K562 (cell line): ENCODE data around the gene GANAB. TPM values are rescaled to one million over a fixed set of nuclear protein-coding genes. Genes with fewer than 3 reads are reported as not detected.
A peak's percentile ranks its signal among the peaks of the same experiment; 100 is the strongest.

Source experiments
- ATAC-seq: fragments of 200-7000 bp; cut with Tn5 transposase; 3 replicates; pipeline ENCODE4 v1.9.1; 2020; ENCODE audit warnings: moderate library complexity
- BruUV-seq: library from RNA; stranded (reverse); fragments of 400-500 nt; replicated peaks from 2 replicates; lab custom pipeline; 2021; lab: Mats Ljungman, UMichigan
- CTCF ChIA-PET: fragments of 300-600 bp; formaldehyde crosslinking; extraction: SDS; loops from one replicate; lab custom pipeline; 2021; ENCODE audit warnings: low intra/inter-chr PET ratio; lab: Yijun Ruan, JAX
- POLR2A ChIA-PET: fragments of 300-600, 350-650 bp; sonication (Branson Sonifier 250); formaldehyde crosslinking; extraction: SDS; loops from one replicate; lab custom pipeline; 2021; ENCODE audit warnings: antibody characterized with exemption, inconsistent platforms; lab: Yijun Ruan, JAX
- DNase-seq, 4 experiments: peaks; one replicate each; pipeline versions ENCODE4 v3.0.0 to v3.0.0-alpha.2; 2011 to 2018; ENCODE audit warnings: low spot score in 3 of 4, mixed read lengths in 3 of 4; ENCODE audit errors: extremely low read depth in 1 of 4
- FAIRE-seq: peaks from 2 replicates; lab custom pipeline; 2011; peaks lifted over from hg19 to GRCh38; lab: Jason Lieb, UNC
- H2AFZ ChIP-seq: 2 replicates; pipeline ENCODE4 v1.6.0; 2011; ENCODE audit warnings: low read depth, low read length, control low read depth, inconsistent platforms
- H3K27ac ChIP-seq: fragments of 200-600 bp; 3 replicates; pipeline ENCODE4 v1.8.0; 2011; ENCODE audit warnings: low read depth, mild to moderate bottlenecking, control low read depth, inconsistent platforms, low read length, moderate library complexity, mixed read lengths; ENCODE audit errors: extremely low read depth
- H3K27me3 ChIP-seq, 2 experiments: fragments of 300-600 bp in 1 of 2; 2 replicates in 1 of 2; 3 replicates in 1 of 2; pipeline versions ENCODE4 v1.6.0 to v1.8.0; 2011; ENCODE audit warnings: inconsistent platforms in 2 of 2, low read length in 2 of 2, mild to moderate bottlenecking in 1 of 2, mixed read lengths in 1 of 2, moderate library complexity in 1 of 2; ENCODE audit not compliant: control insufficient read depth in 2 of 2, insufficient read depth in 2 of 2
- H3K36me3 ChIP-seq: fragments of 300-600 bp; 3 replicates; pipeline ENCODE4 v1.8.0; 2011; ENCODE audit warnings: mild to moderate bottlenecking, low read length, inconsistent platforms; ENCODE audit not compliant: control insufficient read depth, insufficient read depth
- H3K4me1 ChIP-seq, 2 experiments: fragments of 200-600 bp in 1 of 2; replicated peaks in 1 of 2; 2 replicates in 1 of 2; 3 replicates in 1 of 2; pipeline versions ENCODE4 v1.5.1 to v1.8.0; 2011; ENCODE audit warnings: inconsistent platforms in 2 of 2, low read length in 2 of 2, mild to moderate bottlenecking in 1 of 2, mixed read lengths in 1 of 2, moderate library complexity in 1 of 2; ENCODE audit not compliant: control insufficient read depth in 2 of 2, insufficient read depth in 2 of 2
- H3K4me2 ChIP-seq: 2 replicates; pipeline ENCODE4 v1.6.1; 2011; ENCODE audit warnings: low read length, control low read depth, inconsistent platforms, mixed read lengths; ENCODE audit not compliant: insufficient read depth
- H3K4me3 ChIP-seq: fragments of 200-600 bp; sonication (generic), shearing (Covaris generic); 2 replicates; pipeline ENCODE4 v1.5.1; 2016; ENCODE audit warnings: control low read depth, inconsistent platforms
- H3K79me2 ChIP-seq: fragments of 200-600 bp; 3 replicates; pipeline ENCODE4 v1.8.0; 2011; ENCODE audit warnings: low read length, inconsistent platforms; ENCODE audit not compliant: control insufficient read depth, insufficient read depth
- H3K9ac ChIP-seq, 2 experiments: 2 replicates each; pipeline versions ENCODE4 v1.6.0 to v1.6.1; 2011; ENCODE audit warnings: low read depth in 2 of 2, low read length in 2 of 2, control low read depth in 1 of 2, inconsistent platforms in 1 of 2, mild to moderate bottlenecking in 1 of 2, mixed read lengths in 1 of 2; ENCODE audit not compliant: insufficient read depth in 1 of 2
- H3K9me1 ChIP-seq: one replicate; pipeline ENCODE4 v1.6.0; 2011; ENCODE audit warnings: inconsistent platforms, mild to moderate bottlenecking, low read length, moderate library complexity; ENCODE audit not compliant: control insufficient read depth, insufficient read depth
- H3K9me3 ChIP-seq: replicated peaks from 2 replicates; pipeline ENCODE4 v1.5.1; 2011; ENCODE audit warnings: low read depth, low read length, inconsistent platforms; ENCODE audit not compliant: control insufficient read depth, insufficient read depth
- H4K20me1 ChIP-seq: replicated peaks from 2 replicates; pipeline ENCODE4 v1.6.1; 2011; ENCODE audit warnings: low read length, inconsistent platforms, mixed read lengths; ENCODE audit not compliant: control insufficient read depth, insufficient read depth
- KLF13 ChIP-seq: fragments of 450-650 bp; IDR thresholded peaks from 2 replicates; pipeline ENCODE4 v1.6.1; 2016; ENCODE audit warnings: missing genetic modification characterization, low read depth, mild to moderate bottlenecking, missing compliant biosample characterization, moderate library complexity, borderline replicate concordance
- MEIS2 ChIP-seq: fragments of 450-650 bp; IDR thresholded peaks from 2 replicates; pipeline ENCODE4 v1.6.1; 2014; ENCODE audit warnings: mild to moderate bottlenecking; ENCODE audit not compliant: partially characterized antibody
- NR2C1 ChIP-seq, 2 experiments: fragments of 450-650 bp; IDR thresholded peaks; 2 replicates each; pipeline ENCODE4 v1.6.1; 2017; ENCODE audit warnings: mild to moderate bottlenecking in 2 of 2, antibody characterized with exemption in 1 of 2, inconsistent platforms in 1 of 2, missing compliant biosample characterization in 1 of 2, missing genetic modification characterization in 1 of 2
- RBFOX2 ChIP-seq: fragments of 200-400 bp; formaldehyde crosslinking; IDR thresholded peaks from 2 replicates; pipeline ENCODE4 v1.6.1; 2017; ENCODE audit warnings: low read depth, mild to moderate bottlenecking, low read length, moderate library complexity
- RFX1 ChIP-seq: fragments of 450-650 bp; IDR thresholded peaks from 2 replicates; pipeline ENCODE4 v1.6.1; 2016; ENCODE audit warnings: mild to moderate bottlenecking, moderate library complexity
- SAFB ChIP-seq: fragments of 200-400 bp; formaldehyde crosslinking; IDR thresholded peaks from 2 replicates; pipeline ENCODE4 v1.6.1; 2017; ENCODE audit warnings: low read depth, low read length, borderline replicate concordance
- SLC30A9 ChIP-seq: fragments of 250-450 bp; sonication (Bioruptor Pico); IDR thresholded peaks from 2 replicates; pipeline ENCODE4 v1.8.0; 2022; ENCODE audit warnings: mild to moderate bottlenecking, moderate library complexity
- SNRNP70 ChIP-seq: fragments of 200-400 bp; formaldehyde crosslinking; optimal IDR thresholded peaks from 2 replicates; pipeline ENCODE3; 2017; ENCODE audit warnings: low read depth, low read length
- ZBTB33 ChIP-seq: sonication (generic); formaldehyde crosslinking; IDR thresholded peaks from 2 replicates; pipeline ENCODE4 v1.8.1; 2023; ENCODE audit warnings: mild to moderate bottlenecking, missing genetic modification reagents
- ZBTB9 ChIP-seq: fragments of 450-650 bp; formaldehyde crosslinking; IDR thresholded peaks from 2 replicates; pipeline ENCODE4 v1.4.0; 2020; ENCODE audit warnings: mild to moderate bottlenecking, moderate library complexity
- ZNF830 ChIP-seq: fragments of 250-450 bp; sonication (Bioruptor Pico); IDR thresholded peaks from 2 replicates; pipeline ENCODE4 v1.5.0; 2021; ENCODE audit warnings: mild to moderate bottlenecking
- WGBS: fragments of 100-300 bp; shearing (Covaris generic); methylation state at CpG from one replicate; pipeline ENCODE4 v1.1.6; 2016; ENCODE audit warnings: low coverage, mixed read lengths; ENCODE audit not compliant: insufficient coverage; ENCODE audit errors: missing lambda C conversion rate; 5-methylcytosine and 5-hydroxymethylcytosine counted together
- in situ Hi-C: fragments of 300-500 bp; cut with MboI; formaldehyde crosslinking; loops from 4 replicates; pipeline ENCODE4 v1.15.0; 2018; ENCODE audit warnings: inconsistent platforms, mixed read lengths
- intact Hi-C: fragments of 100-400 bp; cut with micrococcal nuclease; formaldehyde crosslinking; loops from 2 replicates; pipeline ENCODE4 v1.14.2; 2022
- polyA plus RNA-seq, 8 experiments: library from polyadenylated mRNA; depleted of rRNA in 4 of 8; stranded (reverse) in 5 of 8; unstranded in 3 of 8; fragments of >200 nt; fragmentation: Nextera tagmentation in 2 of 8; fragmentation: Illumina TruSeq in 1 of 8; extraction: Ambion mirVana in 2 of 8; extraction: Trizol in 1 of 8; gene quantifications; 2 replicates each; pipeline versions ENCODE4 v1.2.1 to v1.2.3, GENCODE V29; 2011 to 2014; ENCODE audit warnings: inconsistent platforms in 1 of 8, missing spikeins in 1 of 8
- total RNA-seq, 7 experiments: library from RNA; depleted of rRNA in 6 of 7; stranded (reverse); fragments of >200 nt in 6 of 7; fragmentation: Illumina TruSeq in 2 of 7; extraction: Trizol in 2 of 7; gene quantifications; 2 replicates each; pipeline versions ENCODE4 v1.2.1 to v1.2.3, GENCODE V29; 2011 to 2021; ENCODE audit warnings: low replicate concordance in 1 of 7

The GANAB gene
- total and polyA plus RNA-seq, 9 of the 15 experiments (the other 6 are each of a cell fraction or from before 2014, with no cell fraction given): 6.5 to 284 (median 161) TPM

- WGBS: 75% methylated on average over 8 of the region's 8 CpGs
- peak; percentile 41; the same call in 1 of the 2 replicates for TF ChIP-seq NR2C1 (IDR thresholded peaks at IDR 0.05)
- TF ChIP-seq NR2C1 (tag; IDR thresholded peaks at IDR 0.05): no peak
- TF ChIP-seq ZBTB9: no peak
- TF ChIP-seq RFX1: peak; percentile 88
- TF ChIP-seq SLC30A9 (CRISPR knock-in tag): no peak
- TF ChIP-seq SAFB: no peak
- TF ChIP-seq SNRNP70: no peak
- no peak for TF ChIP-seq ZNF830 (CRISPR knock-in tag)
- TF ChIP-seq ZBTB33 (CRISPR knock-in tag): peak; percentile 33; the same call in 1 of the 2 replicates
- TF ChIP-seq MEIS2: peak; percentile 38
- no peak for TF ChIP-seq KLF13
- TF ChIP-seq RBFOX2: no peak
- no peak for ATAC-seq
- no peaks in the 10 kb centered on the region for H3K9me1 ChIP-seq
- peak overlapping the region in 1 of 2 experiments; percentile 39; a peak in 1 of 4 replicates for H3K9ac ChIP-seq
- ChIA-PET POLR2A (interaction anchor here (0.7 to 2.4 kb wide), 3 partner anchors 12 to 61 kb away, joined by 4 to 10 read pairs (median 5); partner anchors contain the start of genes C11orf98, CSKMT, EEF1G and TUT1), CTCF (no interaction called here)
- BruUV-seq: no TSS peak
- H3K4me2 ChIP-seq: no peak overlapping the region
- H3K79me2 ChIP-seq: peaks cover 32% of the 10 kb centered on the region
- H3K4me3 ChIP-seq: no peak overlapping the region
- no peaks in the 10 kb centered on the region for H3K27me3 ChIP-seq
- no peak for DNase-seq
- intact Hi-C loops (loop anchor here (5.0 kb wide), 1 partner anchor 68 kb away; the partner anchor contains the start of genes LBHD1 and UQCC3), in situ Hi-C loops (no loop called here)
- H3K9me3 ChIP-seq: no peaks in the 10 kb centered on the region
- no peak overlapping the region for H2AFZ ChIP-seq
- peak; percentile 29 for FAIRE-seq
- H4K20me1 ChIP-seq: no peaks in the 10 kb centered on the region
- no peak overlapping the region; the same call in 2 of the 3 replicates for H3K27ac ChIP-seq
- peaks cover 10 to 42% of the 10 kb centered on the region in 2 experiments; a peak in 4 of 5 replicates for H3K4me1 ChIP-seq
- H3K36me3 ChIP-seq: peaks cover 70% of the 10 kb centered on the region
Observed at GRCh38 chr11:62603776-62604299, 42.6 kb downstream of the GANAB start.
